H9 (cell line): ENCODE data around the gene NOD1. TPM values are rescaled to one million over a fixed set of nuclear protein-coding genes. Genes with fewer than 3 reads are reported as not detected.

ENCODE experiments used
- DNase-seq: peaks from one replicate; pipeline ENCODE4 v3.0.0-alpha.2; 2017
- H2AFZ ChIP-seq: one replicate; pipeline ENCODE4 v1.6.1; 2013; ENCODE audit warnings: mild to moderate bottlenecking, low read length, control low read depth, moderate library complexity
- H2AK5ac ChIP-seq: 2 replicates; pipeline ENCODE4 v1.6.1; 2013; ENCODE audit warnings: low read length, control low read depth, mixed read lengths; ENCODE audit not compliant: insufficient read length
- H2BK120ac ChIP-seq: one replicate; pipeline ENCODE4 v1.6.1; 2013; ENCODE audit warnings: low read depth, mild to moderate bottlenecking, low read length, control low read depth, inconsistent platforms; ENCODE audit not compliant: poor library complexity, severe bottlenecking
- H2BK12ac ChIP-seq: 2 replicates; pipeline ENCODE4 v1.6.1; 2013; ENCODE audit warnings: low read length, control low read depth, mixed read lengths, low read depth; ENCODE audit not compliant: insufficient read length
- H2BK15ac ChIP-seq: 2 replicates; pipeline ENCODE4 v1.6.1; 2013; ENCODE audit warnings: low read depth, low read length, control low read depth
- H2BK20ac ChIP-seq: one replicate; pipeline ENCODE4 v1.6.1; 2013; ENCODE audit warnings: low read depth, mild to moderate bottlenecking, low read length, control low read depth, inconsistent platforms; ENCODE audit not compliant: poor library complexity, severe bottlenecking
- H2BK5ac ChIP-seq: 2 replicates; pipeline ENCODE4 v1.6.1; 2013; ENCODE audit warnings: low read length, control low read depth, mixed read lengths; ENCODE audit not compliant: insufficient read length
- H3K14ac ChIP-seq: 2 replicates; pipeline ENCODE4 v1.6.1; 2013; ENCODE audit warnings: low read length, control low read depth; ENCODE audit not compliant: insufficient read depth
- H3K18ac ChIP-seq: 2 replicates; pipeline ENCODE4 v1.6.1; 2013; ENCODE audit warnings: low read depth, mild to moderate bottlenecking, mixed read lengths, low read length, control low read depth; ENCODE audit not compliant: insufficient read length
- H3K23ac ChIP-seq: 2 replicates; pipeline ENCODE4 v1.6.1; 2013; ENCODE audit warnings: low read length, control low read depth, mixed read lengths, low read depth; ENCODE audit not compliant: insufficient read length
- H3K23me2 ChIP-seq: 2 replicates; pipeline ENCODE4 v1.6.1; 2013; ENCODE audit warnings: low read depth, mild to moderate bottlenecking, mixed read lengths, low read length, control low read depth; ENCODE audit not compliant: insufficient read length, poor library complexity, severe bottlenecking
- H3K27ac ChIP-seq: 2 replicates; pipeline ENCODE4 v1.5.1; 2013; ENCODE audit warnings: low read length, control low read depth, mixed read lengths, low read depth; ENCODE audit not compliant: insufficient read length
- H3K27me3 ChIP-seq: 2 replicates; pipeline ENCODE4 v1.6.1; 2013; ENCODE audit warnings: low read length, control low read depth, inconsistent platforms; ENCODE audit not compliant: insufficient read depth
- H3K4ac ChIP-seq: 2 replicates; pipeline ENCODE4 v1.6.1; 2013; ENCODE audit warnings: low read depth, mild to moderate bottlenecking, control low read depth, inconsistent platforms, low read length, moderate library complexity
- H3K4me1 ChIP-seq: 2 replicates; pipeline ENCODE4 v1.6.1; 2013; ENCODE audit warnings: low read length, control low read depth, inconsistent platforms; ENCODE audit not compliant: insufficient read depth
- H3K4me2 ChIP-seq: 2 replicates; pipeline ENCODE4 v1.6.1; 2013; ENCODE audit warnings: low read length, control low read depth, mixed read lengths; ENCODE audit not compliant: insufficient read length, insufficient read depth
- H3K56ac ChIP-seq: 2 replicates; pipeline ENCODE4 v1.6.1; 2013; ENCODE audit warnings: low read depth, mild to moderate bottlenecking, mixed read lengths, low read length, control low read depth; ENCODE audit not compliant: insufficient read length
- H3K79me1 ChIP-seq: 2 replicates; pipeline ENCODE4 v1.6.1; 2013; ENCODE audit warnings: low read depth, mild to moderate bottlenecking, moderate library complexity, low read length, control low read depth, inconsistent platforms; ENCODE audit not compliant: insufficient read depth, poor library complexity, severe bottlenecking
- H3K79me2 ChIP-seq: 2 replicates; pipeline ENCODE4 v1.6.1; 2013; ENCODE audit warnings: low read length, control low read depth, inconsistent platforms; ENCODE audit not compliant: insufficient read depth
- H3K9ac ChIP-seq: 2 replicates; pipeline ENCODE4 v1.6.1; 2013; ENCODE audit warnings: low read length, control low read depth, mixed read lengths; ENCODE audit not compliant: insufficient read length; ENCODE audit errors: extremely low read depth
- H3K9me3 ChIP-seq: one replicate; pipeline ENCODE4 v1.6.1; 2013; ENCODE audit warnings: low read depth, low read length, inconsistent platforms; ENCODE audit not compliant: control insufficient read depth
- H3T11ph ChIP-seq: one replicate; pipeline ENCODE4 v1.6.1; 2013; ENCODE audit warnings: mild to moderate bottlenecking, low read length, control low read depth, inconsistent platforms
- H4K20me1 ChIP-seq: one replicate; pipeline ENCODE4 v1.6.1; 2013; ENCODE audit not compliant: control insufficient read depth, insufficient read length, insufficient read depth
- H4K5ac ChIP-seq: 2 replicates; pipeline ENCODE4 v1.6.1; 2013; ENCODE audit warnings: low read depth, mild to moderate bottlenecking, mixed read lengths, low read length, control low read depth; ENCODE audit not compliant: insufficient read length
- H4K8ac ChIP-seq: replicated peaks from 2 replicates; pipeline ENCODE4 v1.6.1; 2013; ENCODE audit warnings: low read length, control low read depth, mixed read lengths, low read depth; ENCODE audit not compliant: insufficient read length
- H4K91ac ChIP-seq: 2 replicates; pipeline ENCODE4 v1.6.1; 2013; ENCODE audit warnings: low read depth, mild to moderate bottlenecking, moderate library complexity, mixed read lengths, low read length, control low read depth; ENCODE audit not compliant: insufficient read length
- H3K27ac Mint-ChIP-seq, 3 experiments: 2 replicates in 2 of 3; 3 replicates in 1 of 3; pipeline ENCODE4 v1.8.0; 2020 to 2021; ENCODE audit warnings: mixed read lengths in 3 of 3, mild to moderate bottlenecking in 1 of 3, moderate library complexity in 1 of 3
- H3K27me3 Mint-ChIP-seq: 2 replicates; pipeline ENCODE4 v1.8.0; 2021; ENCODE audit warnings: low read depth, mild to moderate bottlenecking, moderate library complexity, mixed read lengths
- H3K36me3 Mint-ChIP-seq, 3 experiments: 2 replicates in 2 of 3; 3 replicates in 1 of 3; pipeline ENCODE4 v1.8.0; 2020 to 2021; ENCODE audit warnings: low read depth in 3 of 3, mixed read lengths in 3 of 3; ENCODE audit not compliant: insufficient read depth in 1 of 3
- H3K4me1 Mint-ChIP-seq, 2 experiments: 2 replicates each; pipeline ENCODE4 v1.8.0; 2020; ENCODE audit warnings: mixed read lengths in 2 of 2
- H3K4me3 Mint-ChIP-seq, 2 experiments: 2 replicates in 1 of 2; 3 replicates in 1 of 2; pipeline ENCODE4 v1.8.0; 2020 to 2021; ENCODE audit warnings: mild to moderate bottlenecking in 2 of 2, mixed read lengths in 2 of 2, moderate library complexity in 1 of 2
- H3K9me3 Mint-ChIP-seq, 2 experiments: 2 replicates in 1 of 2; 3 replicates in 1 of 2; pipeline ENCODE4 v1.8.0; 2020; ENCODE audit warnings: mild to moderate bottlenecking in 2 of 2, mixed read lengths in 2 of 2, moderate library complexity in 1 of 2
- total RNA-seq: library from RNA; stranded (reverse); gene quantifications from 2 replicates; pipeline ENCODE4 v1.2.1, GENCODE V29; 2021
- TF ChIP-seq, protein P1 (sequence below): fragments of 200-600 bp; sonication (generic); conservative IDR thresholded peaks from 3 replicates; pipeline ENCODE4 v1.8.0; 2021; ENCODE audit warnings: antibody characterized with exemption, mild to moderate bottlenecking

NOD1 gene
- total RNA-seq, 1 experiment from 2014 or later, result 5.3 TPM

DNA sequence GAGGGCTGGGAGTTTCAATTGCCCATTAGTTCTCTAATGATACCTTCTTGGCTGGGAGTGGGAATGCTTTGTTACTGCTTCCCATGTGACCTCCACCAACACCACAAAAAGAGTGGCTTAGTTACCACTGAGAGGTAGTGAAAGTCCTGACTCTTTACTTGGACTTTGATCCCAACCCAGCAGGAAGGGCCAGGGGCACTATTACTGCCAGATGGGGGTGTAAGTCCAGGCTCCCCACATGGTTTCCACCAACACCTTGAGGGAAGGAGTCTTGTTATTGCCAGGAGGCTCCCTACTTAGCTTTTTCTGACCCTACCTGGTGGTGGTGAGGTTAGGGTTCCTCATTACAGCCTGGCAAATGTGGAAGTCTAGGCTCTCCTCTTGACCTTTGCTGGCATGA lies 14.6 kb upstream of the NOD1 start:
- peaks cover 11% of the 10 kb centered on the region; the same call in 1 of the 2 replicates for H3K27me3 Mint-ChIP-seq
- peaks cover 40 to 60% of the 10 kb centered on the region in 2 experiments for H3K9me3 Mint-ChIP-seq
- DNase-seq, result no peak
- Histone ChIP-seq H3K79me2 (no peaks in the 10 kb centered on the region), H3K27ac (no peak overlapping the region), H2BK12ac (no peak overlapping the region), H3K4me2 (no peak overlapping the region), H3K23ac (no peak overlapping the region), H4K91ac (no peak overlapping the region), H2BK15ac (no peak overlapping the region), H2BK20ac (no peak overlapping the region), H3K23me2 (no peaks in the 10 kb centered on the region), H4K5ac (no peak overlapping the region), H3K27me3 (no peaks in the 10 kb centered on the region), H3T11ph (no peak overlapping the region), H3K79me1 (no peaks in the 10 kb centered on the region), H2BK5ac (no peak overlapping the region), H3K56ac (no peak overlapping the region), H3K18ac (no peak overlapping the region), H3K14ac (no peak overlapping the region), H3K9ac (no peak overlapping the region), H2BK120ac (no peak overlapping the region), H2AFZ (no peak overlapping the region), H4K8ac (no peak overlapping the region), H3K9me3 (no peaks in the 10 kb centered on the region), H4K20me1 (no peaks in the 10 kb centered on the region), H3K4ac (no peak overlapping the region), H3K4me1 (no peaks in the 10 kb centered on the region), H2AK5ac (no peak overlapping the region)
- no peak overlapping the region for H3K27ac Mint-ChIP-seq
- no peak overlapping the region for H3K4me3 Mint-ChIP-seq
- peaks cover 47 to 65% (median 51%) of the 10 kb centered on the region in 3 experiments for H3K36me3 Mint-ChIP-seq
- TF ChIP-seq, protein P1, sequence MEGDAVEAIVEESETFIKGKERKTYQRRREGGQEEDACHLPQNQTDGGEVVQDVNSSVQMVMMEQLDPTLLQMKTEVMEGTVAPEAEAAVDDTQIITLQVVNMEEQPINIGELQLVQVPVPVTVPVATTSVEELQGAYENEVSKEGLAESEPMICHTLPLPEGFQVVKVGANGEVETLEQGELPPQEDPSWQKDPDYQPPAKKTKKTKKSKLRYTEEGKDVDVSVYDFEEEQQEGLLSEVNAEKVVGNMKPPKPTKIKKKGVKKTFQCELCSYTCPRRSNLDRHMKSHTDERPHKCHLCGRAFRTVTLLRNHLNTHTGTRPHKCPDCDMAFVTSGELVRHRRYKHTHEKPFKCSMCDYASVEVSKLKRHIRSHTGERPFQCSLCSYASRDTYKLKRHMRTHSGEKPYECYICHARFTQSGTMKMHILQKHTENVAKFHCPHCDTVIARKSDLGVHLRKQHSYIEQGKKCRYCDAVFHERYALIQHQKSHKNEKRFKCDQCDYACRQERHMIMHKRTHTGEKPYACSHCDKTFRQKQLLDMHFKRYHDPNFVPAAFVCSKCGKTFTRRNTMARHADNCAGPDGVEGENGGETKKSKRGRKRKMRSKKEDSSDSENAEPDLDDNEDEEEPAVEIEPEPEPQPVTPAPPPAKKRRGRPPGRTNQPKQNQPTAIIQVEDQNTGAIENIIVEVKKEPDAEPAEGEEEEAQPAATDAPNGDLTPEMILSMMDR, result no peak
- no peaks in the 10 kb centered on the region for H3K4me1 Mint-ChIP-seq
